ENCODE measurements around the gene VEGFC.
A peak's percentile ranks its signal among the peaks of the same experiment; 100 is the strongest.

The VEGFC gene

DNA sequence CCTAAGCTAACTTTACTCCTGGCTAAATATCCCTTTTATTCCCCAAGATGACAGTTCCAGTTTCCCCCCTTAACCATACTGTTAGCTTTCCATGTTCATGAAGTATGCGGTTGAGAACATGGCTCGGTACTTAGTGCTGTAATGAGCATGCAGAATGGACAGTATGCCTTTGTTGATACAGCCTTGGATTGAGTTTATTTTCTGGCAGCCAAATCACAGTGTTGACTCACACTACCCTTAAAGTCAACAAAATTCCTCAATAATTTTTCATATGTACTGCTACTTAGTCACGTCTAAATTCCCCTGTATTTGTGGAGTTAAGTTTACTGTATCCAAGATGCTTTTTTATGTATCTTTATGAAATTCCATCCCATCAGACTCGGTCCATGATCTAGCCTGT is 1.4 kb upstream of the VEGFC start:
- TF ChIP-seq, protein P1, sequence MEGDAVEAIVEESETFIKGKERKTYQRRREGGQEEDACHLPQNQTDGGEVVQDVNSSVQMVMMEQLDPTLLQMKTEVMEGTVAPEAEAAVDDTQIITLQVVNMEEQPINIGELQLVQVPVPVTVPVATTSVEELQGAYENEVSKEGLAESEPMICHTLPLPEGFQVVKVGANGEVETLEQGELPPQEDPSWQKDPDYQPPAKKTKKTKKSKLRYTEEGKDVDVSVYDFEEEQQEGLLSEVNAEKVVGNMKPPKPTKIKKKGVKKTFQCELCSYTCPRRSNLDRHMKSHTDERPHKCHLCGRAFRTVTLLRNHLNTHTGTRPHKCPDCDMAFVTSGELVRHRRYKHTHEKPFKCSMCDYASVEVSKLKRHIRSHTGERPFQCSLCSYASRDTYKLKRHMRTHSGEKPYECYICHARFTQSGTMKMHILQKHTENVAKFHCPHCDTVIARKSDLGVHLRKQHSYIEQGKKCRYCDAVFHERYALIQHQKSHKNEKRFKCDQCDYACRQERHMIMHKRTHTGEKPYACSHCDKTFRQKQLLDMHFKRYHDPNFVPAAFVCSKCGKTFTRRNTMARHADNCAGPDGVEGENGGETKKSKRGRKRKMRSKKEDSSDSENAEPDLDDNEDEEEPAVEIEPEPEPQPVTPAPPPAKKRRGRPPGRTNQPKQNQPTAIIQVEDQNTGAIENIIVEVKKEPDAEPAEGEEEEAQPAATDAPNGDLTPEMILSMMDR (IDR thresholded peaks at IDR 0.05; ENCODE audit: low read depth, low read length) = no peak
- no peaks in the 10 kb centered on the region for H3K9me3 ChIP-seq
- peaks cover 11% of the 10 kb centered on the region for H3K27me3 ChIP-seq
- no peaks in the 10 kb centered on the region for H3K4me1 ChIP-seq
- DNase-seq = no peak
- no peaks in the 10 kb centered on the region for H3K36me3 ChIP-seq
- H3K4me3 ChIP-seq (ENCODE audit: low read depth, low read length) = no peak overlapping the region

DNA sequence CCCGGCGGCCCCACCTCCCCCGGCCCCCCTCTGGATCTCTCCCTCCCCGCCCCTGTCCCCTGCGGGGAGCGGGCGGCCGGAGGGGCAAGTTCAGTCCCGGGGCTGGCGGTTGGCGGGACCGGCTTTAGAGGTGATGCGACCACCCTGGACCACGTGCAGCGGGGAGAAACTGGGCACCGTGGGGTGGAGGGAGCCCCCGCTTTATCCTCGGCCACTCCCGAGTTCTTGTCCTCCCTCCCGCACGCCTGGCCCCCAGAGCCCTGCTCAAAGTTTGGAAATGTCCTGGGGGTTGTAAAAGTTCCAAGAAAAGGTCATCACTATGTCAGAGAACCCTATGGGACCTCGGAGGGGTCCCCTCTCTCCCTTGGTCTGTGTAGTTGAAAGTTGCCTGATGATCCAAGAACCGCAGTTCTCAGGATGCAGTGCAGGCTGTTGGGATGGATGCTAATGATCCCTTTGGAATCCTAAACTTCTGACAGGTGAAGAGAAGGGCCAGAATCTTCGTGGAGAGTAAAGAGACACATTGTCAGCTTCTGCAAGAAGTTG is 411 bp upstream of the VEGFC start:
- no peak for DNase-seq
- peaks cover 11% of the 10 kb centered on the region for H3K27me3 ChIP-seq
- H3K36me3 ChIP-seq = no peaks in the 10 kb centered on the region
- no peaks in the 10 kb centered on the region for H3K9me3 ChIP-seq
- TF ChIP-seq, protein P1 (IDR thresholded peaks at IDR 0.05; ENCODE audit: low read depth, low read length) = no peak
- no peaks in the 10 kb centered on the region for H3K4me1 ChIP-seq
- peak overlapping the region; percentile 4; the same call in 1 of the 2 replicates for H3K4me3 ChIP-seq (ENCODE audit: low read depth, low read length)

DNA sequence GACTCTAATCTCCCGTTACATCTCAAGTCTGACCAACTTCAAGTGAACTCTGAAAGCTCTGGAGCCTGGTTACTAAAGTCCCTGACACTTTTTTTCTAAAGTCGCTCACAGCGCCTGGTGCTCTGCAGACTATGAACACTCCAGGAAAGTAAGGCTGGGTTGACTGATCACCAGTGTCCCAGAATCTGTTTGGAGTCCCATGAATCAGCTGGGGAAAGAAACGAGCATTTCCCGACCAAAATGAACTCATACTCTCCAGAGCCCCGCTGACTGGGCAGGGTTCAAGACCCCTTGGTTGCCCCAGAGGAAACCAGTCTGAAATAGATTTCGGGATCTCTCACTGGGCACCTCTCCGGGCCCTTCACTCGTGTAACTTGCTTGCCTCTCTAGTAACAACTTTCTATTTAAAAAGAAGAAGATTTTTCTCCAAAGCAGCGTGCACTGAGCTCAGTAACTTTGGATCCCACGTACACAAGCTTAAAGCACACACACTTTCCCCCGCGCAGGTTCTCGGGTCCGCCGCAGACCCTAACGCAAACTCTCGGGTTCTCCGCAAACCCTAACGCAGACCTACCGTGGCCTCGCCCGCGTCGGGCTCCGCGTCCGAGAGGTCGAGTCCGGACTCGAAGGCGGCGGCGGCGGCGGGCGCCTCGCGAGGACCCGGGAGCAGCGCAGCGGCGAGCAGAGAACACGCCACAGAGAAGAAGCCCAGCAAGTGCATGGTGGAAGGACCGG is 964 bp downstream of the VEGFC start:
- peaks cover 11% of the 10 kb centered on the region for H3K27me3 ChIP-seq
- TF ChIP-seq, protein P1 (IDR thresholded peaks at IDR 0.05; ENCODE audit: low read depth, low read length) = no peak
- peak overlapping the region; percentile 61 for H3K4me3 ChIP-seq (ENCODE audit: low read depth, low read length)
- no peaks in the 10 kb centered on the region for H3K4me1 ChIP-seq
- no peaks in the 10 kb centered on the region for H3K9me3 ChIP-seq
- H3K36me3 ChIP-seq = no peaks in the 10 kb centered on the region
- DNase-seq = peak; percentile 43

DNA sequence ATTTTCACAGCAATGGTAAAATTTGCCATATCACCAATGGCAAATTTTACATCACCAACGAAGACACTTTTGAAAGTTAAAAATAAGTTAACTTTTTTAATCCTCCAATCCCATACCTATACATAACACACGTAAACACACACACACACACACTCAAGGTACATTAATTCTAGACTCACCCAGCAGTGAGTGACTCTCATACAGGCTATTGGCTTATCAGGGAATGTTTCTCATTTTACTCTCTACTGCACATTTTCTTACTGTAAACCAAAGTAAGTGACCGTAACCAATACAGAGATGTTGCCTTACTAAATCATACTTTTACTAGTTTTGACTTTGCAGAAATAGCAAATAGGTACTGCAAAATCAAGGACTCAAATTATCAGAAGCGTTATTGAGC is 2.3 kb downstream of the VEGFC start:
- TF ChIP-seq, protein P1 (IDR thresholded peaks at IDR 0.05; ENCODE audit: low read depth, low read length) = no peak
- Histone ChIP-seq H3K4me1 (no peaks in the 10 kb centered on the region), H3K9me3 (no peaks in the 10 kb centered on the region), H3K36me3 (no peaks in the 10 kb centered on the region), H3K4me3 (ENCODE audit: low read depth, low read length) (no peak overlapping the region), H3K27me3 (peaks cover 11% of the 10 kb centered on the region)
- no peak for DNase-seq

DNA sequence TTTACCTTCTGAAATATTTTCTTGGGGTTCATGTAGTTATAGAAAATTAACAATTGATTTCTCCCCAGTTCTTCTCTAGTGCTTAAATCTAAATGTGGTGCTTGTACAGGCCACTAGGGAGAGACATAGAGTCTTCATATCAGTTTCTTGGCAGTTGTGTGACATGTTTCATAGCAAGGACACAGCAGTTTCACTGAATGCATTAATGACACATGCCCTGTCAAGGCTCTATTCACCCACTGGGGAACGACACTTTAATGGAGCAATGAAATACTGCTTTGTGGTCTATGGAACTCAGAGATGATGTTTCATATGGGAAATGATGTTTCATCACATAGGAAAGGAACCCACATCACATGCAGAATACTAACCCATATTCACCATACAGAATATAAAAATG is 2.8 kb downstream of the VEGFC start:
- H3K36me3 ChIP-seq = no peaks in the 10 kb centered on the region
- TF ChIP-seq, protein P1 (IDR thresholded peaks at IDR 0.05; ENCODE audit: low read depth, low read length) = peak; percentile 82
- no peak overlapping the region for H3K4me3 ChIP-seq (ENCODE audit: low read depth, low read length)
- no peaks in the 10 kb centered on the region for H3K9me3 ChIP-seq
- H3K27me3 ChIP-seq = peaks cover 11% of the 10 kb centered on the region
- peak; percentile 11 for DNase-seq
- H3K4me1 ChIP-seq = no peaks in the 10 kb centered on the region

DNA sequence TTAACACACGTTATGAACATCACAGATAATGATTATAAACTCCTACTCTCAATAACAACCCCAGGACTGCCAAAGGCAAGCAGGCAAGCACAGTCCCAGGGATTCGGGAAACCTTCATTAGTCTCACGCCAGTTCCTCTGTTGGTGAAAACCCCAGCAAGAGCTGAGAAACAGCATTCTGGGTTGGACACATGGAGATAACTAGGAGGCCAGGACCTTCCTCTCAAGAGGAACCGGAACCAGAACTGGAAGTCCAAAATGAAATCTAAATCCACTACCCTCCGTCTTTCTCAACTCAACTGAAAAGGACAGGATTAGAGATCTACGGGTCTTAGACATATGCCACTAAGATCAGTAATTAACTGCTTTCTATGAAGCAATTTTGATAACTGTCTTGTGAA is 3.8 kb downstream of the VEGFC start:
- Histone ChIP-seq H3K4me3 (ENCODE audit: low read depth, low read length) (no peak overlapping the region), H3K9me3 (no peaks in the 10 kb centered on the region), H3K36me3 (no peaks in the 10 kb centered on the region), H3K27me3 (peaks cover 11% of the 10 kb centered on the region), H3K4me1 (no peaks in the 10 kb centered on the region)
- TF ChIP-seq, protein P1 (IDR thresholded peaks at IDR 0.05; ENCODE audit: low read depth, low read length) = no peak
- DNase-seq = no peak

Measured in BE2C (cell line).